GM18505 (cell line): Measurements from ENCODE around the gene IL6.
A peak's percentile ranks its signal among the peaks of the same experiment; 100 is the strongest.
"Not testable (repeated sequence)": the region's sequence is repeated elsewhere in the genome, so short reads cannot be mapped to it uniquely, and the experiment has no call there.

Source experiments
- ATAC-seq: cut with Tn5 transposase; IDR thresholded peaks from one replicate; pipeline ENCODE4 v1.9.1; 2021; ENCODE audit not compliant: unreplicated experiment
- POLR2A ChIP-seq: IDR thresholded peaks from 4 replicates; pipeline ENCODE4 v1.6.1; 2011; ENCODE audit warnings: borderline replicate concordance; ENCODE audit not compliant: insufficient read depth, insufficient read length; ENCODE audit errors: extremely low read depth

IL6 gene

GRCh38 chr7:22697876-22698606, 29.0 kb upstream of the IL6 start:
- TF ChIP-seq POLR2A, result no peak
- peak; percentile 71 for ATAC-seq

DNA sequence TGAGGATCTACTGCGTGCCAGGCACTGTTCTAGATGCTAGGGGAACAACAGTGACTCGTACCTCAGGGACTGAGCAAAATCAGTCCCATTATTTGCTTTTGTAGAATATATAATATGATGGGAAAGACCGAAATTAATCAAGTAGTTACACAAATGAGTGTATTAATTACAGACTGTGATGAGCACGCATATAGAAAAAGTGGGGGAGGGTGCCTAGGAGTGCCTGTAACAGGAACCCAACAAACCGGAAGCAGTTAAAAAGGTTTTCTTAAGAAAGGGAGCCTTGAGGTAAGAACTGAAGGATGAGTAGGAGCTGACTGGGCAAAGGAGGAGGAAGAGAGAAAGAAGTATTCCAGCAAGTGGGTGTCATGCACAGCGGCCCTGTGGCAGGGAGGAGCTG, 28.2 kb upstream of the IL6 start:
- ATAC-seq, result no peak
- TF ChIP-seq POLR2A, result no peak

DNA sequence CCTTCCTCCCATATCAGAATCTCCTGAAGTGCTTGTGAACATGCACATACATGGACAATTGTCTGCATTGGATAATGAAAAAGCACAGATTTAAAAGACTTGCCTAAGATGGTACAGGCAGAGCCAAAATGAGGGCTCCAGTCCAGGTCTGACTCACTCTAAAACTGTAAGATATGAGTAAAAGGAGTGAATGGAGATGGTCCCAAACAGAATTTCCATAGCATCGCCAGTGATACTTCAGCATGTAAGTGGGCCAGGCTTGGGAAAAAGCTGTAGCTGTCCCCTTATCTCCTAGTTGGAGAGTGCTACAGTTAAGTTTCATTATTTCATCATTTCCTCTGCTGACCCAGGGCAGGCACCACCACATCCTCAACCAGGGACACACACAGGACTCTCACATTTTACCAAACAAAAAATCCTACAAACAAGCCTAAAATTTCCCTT, 26.4 kb upstream of the IL6 start:
- TF ChIP-seq POLR2A, result no peak
- ATAC-seq, result no peak

GRCh38 chr7:22702516-22702915, 24.5 kb upstream of the IL6 start:
- no peak for ATAC-seq
- no peak for TF ChIP-seq POLR2A

DNA sequence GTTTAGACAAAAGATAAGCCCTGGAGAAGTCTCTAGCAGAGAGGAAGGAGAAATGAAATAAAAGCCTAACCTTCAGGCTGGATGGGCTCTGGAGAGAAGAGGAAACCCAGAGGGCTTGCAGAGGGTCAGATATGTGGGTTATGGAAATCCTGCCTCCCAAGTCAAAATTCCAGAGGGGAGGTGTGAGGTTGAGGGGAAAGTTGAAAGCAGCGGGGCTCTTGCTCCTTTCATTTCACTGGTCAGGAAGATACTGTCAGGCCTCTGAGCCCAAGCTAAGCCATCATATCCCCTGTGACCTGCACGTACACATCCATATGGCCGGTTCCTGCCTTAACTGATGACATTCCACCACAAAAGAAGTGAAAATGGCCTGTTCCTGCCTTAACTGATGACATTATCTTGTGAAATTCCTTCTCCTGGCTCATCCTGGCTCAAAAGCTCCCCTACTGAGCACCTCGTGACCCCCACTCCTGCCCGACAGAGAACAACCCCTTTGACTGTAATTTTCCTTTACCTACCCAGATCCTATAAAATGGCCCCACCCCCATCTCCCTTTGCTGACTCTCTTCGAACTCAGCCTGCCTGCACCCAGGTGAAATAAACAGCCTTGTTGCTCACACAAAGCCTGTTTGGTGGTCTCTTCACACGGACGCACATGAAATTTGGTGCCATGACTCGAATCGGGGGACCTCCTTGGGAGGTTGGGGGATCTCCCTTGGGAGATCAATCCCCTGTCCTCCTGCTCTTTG, 23.7 kb upstream of the IL6 start:
- ATAC-seq, result not testable (repeated sequence)

DNA sequence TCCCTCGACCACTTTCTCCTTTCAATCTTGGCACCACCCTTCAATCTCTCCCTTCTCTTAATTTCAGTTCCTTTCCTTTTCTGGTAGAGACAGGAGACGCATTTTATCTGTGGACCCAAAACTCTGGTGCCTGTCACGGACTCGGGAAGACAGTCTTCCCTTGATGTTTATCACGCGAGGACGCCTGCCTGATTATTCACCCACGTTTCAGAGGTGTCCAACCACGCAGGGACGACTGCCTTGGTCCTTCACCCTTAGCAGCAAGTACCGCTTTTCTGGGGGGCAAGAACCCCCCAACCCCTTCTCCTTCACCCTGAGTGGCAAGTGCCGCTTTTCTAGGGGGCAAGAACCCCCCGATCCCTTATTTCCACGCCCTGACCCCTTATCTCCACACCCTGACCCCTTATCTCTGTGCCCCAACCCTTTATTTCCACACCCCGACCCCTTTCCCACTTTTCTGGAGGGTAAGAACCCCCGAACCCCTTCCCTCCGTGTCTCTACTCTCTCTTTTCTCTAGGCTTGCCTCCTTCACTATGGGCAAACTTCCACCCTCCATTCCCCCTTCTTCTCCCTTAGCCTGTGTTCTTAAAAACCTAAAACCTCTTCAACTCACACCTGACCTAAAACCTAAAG, 22.9 kb upstream of the IL6 start:
- not testable (repeated sequence) for ATAC-seq

GRCh38 chr7:22704722-22705121, 22.3 kb upstream of the IL6 start:
- ATAC-seq, result not testable (repeated sequence)

DNA sequence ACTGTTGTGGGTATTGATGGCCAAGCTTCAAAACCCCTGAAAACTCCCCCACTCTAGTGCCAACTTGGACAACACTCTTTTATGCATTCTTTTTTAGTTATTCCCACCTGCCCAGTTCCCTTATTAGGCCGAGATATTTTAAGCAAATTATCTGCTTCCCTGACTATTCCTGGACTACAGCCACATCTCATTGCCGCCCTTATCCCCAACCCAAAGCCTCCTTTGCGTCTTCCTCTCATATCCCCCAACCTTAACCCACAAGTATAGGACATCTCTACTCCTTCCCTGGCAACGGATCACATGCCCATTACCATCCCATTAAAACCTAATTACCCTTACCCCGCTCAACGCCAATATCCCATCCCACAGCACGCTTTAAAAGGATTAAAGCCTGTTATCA, 21.1 kb upstream of the IL6 start:
- ATAC-seq, result not testable (repeated sequence)

DNA sequence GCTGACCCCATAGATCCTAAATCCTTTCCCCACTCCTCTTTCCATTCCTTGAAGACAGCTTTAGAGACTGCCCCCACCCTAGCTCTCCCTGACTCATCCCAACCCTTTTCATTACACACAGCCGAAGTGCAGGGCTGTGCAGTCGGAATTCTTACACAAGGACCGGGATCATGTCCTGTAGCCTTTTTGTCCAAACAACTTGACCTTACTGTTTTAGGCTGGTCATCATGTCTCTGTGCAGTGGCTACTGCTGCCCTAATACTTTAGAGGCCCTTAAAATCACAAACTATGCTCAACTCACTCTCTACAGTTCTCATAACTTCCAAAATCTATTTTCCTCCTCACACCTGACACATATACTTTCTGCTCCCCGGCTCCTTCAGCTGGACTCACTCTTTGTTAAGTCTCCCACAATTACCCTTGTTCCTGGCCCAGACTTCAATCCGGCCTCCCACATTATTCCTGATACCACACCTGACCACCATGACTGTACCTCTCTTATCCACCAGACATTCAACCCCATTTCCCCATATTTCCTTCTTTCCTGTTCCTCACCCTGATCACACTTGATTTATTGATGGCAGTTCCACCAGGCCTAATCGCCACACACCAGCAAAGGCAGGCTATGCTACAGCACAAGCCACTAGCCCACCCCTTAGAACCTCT, 19.8 kb upstream of the IL6 start:
- not testable (repeated sequence) for ATAC-seq

DNA sequence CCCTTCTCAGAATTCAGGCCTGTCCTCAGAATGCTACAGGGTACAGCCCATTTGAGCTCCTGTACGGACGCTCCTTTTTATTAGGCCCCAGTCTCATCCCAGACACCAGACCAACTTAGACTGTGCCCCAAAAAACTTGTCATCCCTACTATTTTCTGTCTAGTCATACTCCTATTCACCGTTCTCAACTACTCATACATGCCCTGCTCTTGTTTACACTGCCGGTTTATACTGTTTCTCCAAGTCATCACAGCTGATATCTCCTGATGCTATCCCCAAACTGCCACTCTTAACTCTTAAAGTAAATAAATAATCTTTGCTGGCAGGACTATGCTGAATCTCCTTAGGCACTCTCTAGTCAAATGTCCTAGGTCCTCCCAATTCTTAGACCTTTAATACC, 18.8 kb upstream of the IL6 start:
- not testable (repeated sequence) for ATAC-seq

GRCh38 chr7:22708677-22709061, 18.3 kb upstream of the IL6 start:
- not testable (repeated sequence) for ATAC-seq

- ATAC-seq, result not testable (repeated sequence)
Observed at GRCh38 chr7:22709062-22709829, 17.8 kb upstream of the IL6 start.

- ATAC-seq, result no peak
- no peak for TF ChIP-seq POLR2A
Observed at GRCh38 chr7:22709857-22710256, 17.1 kb upstream of the IL6 start.

DNA sequence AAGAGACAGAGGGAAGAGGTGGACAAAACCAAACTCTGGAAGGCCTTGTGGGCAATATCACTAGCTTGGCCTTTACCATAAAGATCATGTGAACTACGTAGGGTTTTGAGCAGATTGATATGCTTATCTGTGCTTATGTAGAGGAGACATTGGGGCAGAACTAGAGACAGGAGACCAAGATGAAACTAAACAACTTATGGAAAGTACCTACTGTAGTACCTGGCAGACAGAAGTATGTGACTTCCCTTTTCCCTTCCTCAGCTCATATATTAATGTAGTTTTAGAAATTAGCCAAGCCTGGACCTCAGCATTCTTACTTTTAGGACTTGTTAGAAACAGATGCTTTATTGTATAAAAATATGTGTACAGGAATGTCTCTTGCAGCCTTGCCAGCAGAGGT, 14.0 kb upstream of the IL6 start:
- no peak for ATAC-seq
- no peak for TF ChIP-seq POLR2A
